NCI-H2196 (cell line): ENCODE data around the gene CNGB1.
"Not testable (repeated sequence)": the region's sequence is repeated elsewhere in the genome, so short reads cannot be mapped to it uniquely, and the experiment has no call there.

ENCODE experiments used
- DNase-seq: peaks from one replicate; lab custom pipeline; 2025; ENCODE audit not compliant: unreplicated experiment; lab: John Stamatoyannopoulos, UW

The CNGB1 gene

GRCh38 chr16:57997528-57998265, 26.8 kb upstream of the CNGB1 start:
- no peak for DNase-seq

GRCh38 chr16:57997176-57997527, 26.2 kb upstream of the CNGB1 start:
- DNase-seq: no peak

- no peak for DNase-seq
Observed at GRCh38 chr16:57996406-57997175, 25.7 kb upstream of the CNGB1 start.

- DNase-seq: no peak
Observed at GRCh38 chr16:57995721-57996405, 24.9 kb upstream of the CNGB1 start.

GRCh38 chr16:57994778-57995177, 23.9 kb upstream of the CNGB1 start:
- DNase-seq: peak; percentile 11

GRCh38 chr16:57994361-57994760, 23.4 kb upstream of the CNGB1 start:
- DNase-seq: no peak

GRCh38 chr16:57993897-57994296, 23.0 kb upstream of the CNGB1 start:
- no peak for DNase-seq

- DNase-seq: no peak
Observed at GRCh38 chr16:57993438-57993837, 22.5 kb upstream of the CNGB1 start.

GRCh38 chr16:57992084-57992483, 21.2 kb upstream of the CNGB1 start:
- no peak for DNase-seq

- DNase-seq: no peak
Observed at GRCh38 chr16:57991551-57992059, 20.7 kb upstream of the CNGB1 start.

- peak; percentile 69 for DNase-seq
Observed at GRCh38 chr16:57988929-57989328, 18.0 kb upstream of the CNGB1 start.

- DNase-seq: no peak
Observed at GRCh38 chr16:57987441-57988177, 16.7 kb upstream of the CNGB1 start.

- DNase-seq: no peak
Observed at GRCh38 chr16:57986196-57986595, 15.3 kb upstream of the CNGB1 start.

- no peak for DNase-seq
Observed at GRCh38 chr16:57985204-57986181, 14.6 kb upstream of the CNGB1 start.

GRCh38 chr16:57984443-57985203, 13.7 kb upstream of the CNGB1 start:
- DNase-seq: no peak

GRCh38 chr16:57982385-57982784, 11.5 kb upstream of the CNGB1 start:
- DNase-seq: no peak

- DNase-seq: no peak
Observed at GRCh38 chr16:57981636-57982035, 10.7 kb upstream of the CNGB1 start.

- no peak for DNase-seq
Observed at GRCh38 chr16:57979006-57979585, 8.2 kb upstream of the CNGB1 start.

- not testable (repeated sequence) for DNase-seq
Observed at GRCh38 chr16:57978070-57978465, 7.1 kb upstream of the CNGB1 start.
